Neural cell (in vitro differentiated cells): ENCODE data around the gene RALGDS. TPM values are rescaled to one million over a fixed set of nuclear protein-coding genes. Genes with fewer than 3 reads are reported as not detected.
"Not testable (repeated sequence)": the region's sequence is repeated elsewhere in the genome, so short reads cannot be mapped to it uniquely, and the experiment has no call there.

Experiments used
- H2AFZ ChIP-seq: fragments of 200-600, 300-800 bp; sonication (generic), shearing (Covaris generic); 2 replicates; pipeline ENCODE4 v1.6.0; 2014; ENCODE audit warnings: low read depth, mild to moderate bottlenecking, antibody characterized with exemption, low read length, moderate library complexity
- H3F3A ChIP-seq: fragments of 200-600 bp; shearing (Covaris generic); 2 replicates; pipeline ENCODE4 v1.6.1; 2016; ENCODE audit warnings: mild to moderate bottlenecking, moderate library complexity, mixed read lengths, antibody characterized with exemption, low read length; ENCODE audit not compliant: insufficient read depth, poor library complexity, severe bottlenecking
- H3K27ac ChIP-seq: fragments of 200-600, 300-800 bp; sonication (generic), shearing (Covaris generic); 2 replicates; pipeline ENCODE4 v1.5.1; 2014; ENCODE audit warnings: mild to moderate bottlenecking, low read length, moderate library complexity
- H3K27me3 ChIP-seq: fragments of 300-800, 200-600 bp; sonication (generic), shearing (Covaris generic); 2 replicates; pipeline ENCODE4 v1.6.0; 2014; ENCODE audit warnings: mild to moderate bottlenecking, low read depth, low read length, moderate library complexity; ENCODE audit not compliant: insufficient read depth
- H3K36me3 ChIP-seq: fragments of 300-800, 200-600 bp; sonication (generic), shearing (Covaris generic); 2 replicates; pipeline ENCODE4 v1.5.1; 2014; ENCODE audit warnings: mild to moderate bottlenecking, antibody characterized with exemption, low read length, moderate library complexity; ENCODE audit not compliant: insufficient read depth
- H3K4me2 ChIP-seq: fragments of 300-800, 200-600 bp; sonication (generic), shearing (Covaris generic); 2 replicates; pipeline ENCODE4 v1.6.0; 2014; ENCODE audit warnings: mild to moderate bottlenecking, low read length
- H3K4me3 ChIP-seq: fragments of 300-800, 200-600 bp; sonication (generic), shearing (Covaris generic); 2 replicates; pipeline ENCODE4 v1.5.1; 2014; ENCODE audit warnings: mild to moderate bottlenecking, low read length, moderate library complexity
- H3K79me2 ChIP-seq: fragments of 200-600 bp; shearing (Covaris generic); replicated peaks from 2 replicates; pipeline ENCODE4 v1.6.0; 2014; ENCODE audit warnings: mild to moderate bottlenecking, low read length, moderate library complexity; ENCODE audit not compliant: insufficient read depth
- H3K9ac ChIP-seq: fragments of 300-800, 200-600 bp; sonication (generic), shearing (Covaris generic); 2 replicates; pipeline ENCODE4 v1.6.1; 2016; ENCODE audit warnings: mild to moderate bottlenecking, low read length, mixed read lengths
- H3K9me2 ChIP-seq: fragments of 200-600 bp; shearing (Covaris generic); 2 replicates; pipeline ENCODE4 v1.6.1; 2016; ENCODE audit warnings: mild to moderate bottlenecking, low read length, mixed read lengths; ENCODE audit not compliant: insufficient read depth
- H3K9me3 ChIP-seq: fragments of 200-600, 300-800 bp; sonication (generic), shearing (Covaris generic); 2 replicates; pipeline ENCODE4 v1.6.1; 2016; ENCODE audit warnings: mild to moderate bottlenecking, mixed run types, low read length, moderate library complexity, mixed read lengths
- H4K20me1 ChIP-seq: fragments of 200-600 bp; shearing (Covaris generic); 2 replicates; pipeline ENCODE4 v1.6.1; 2016; ENCODE audit warnings: mild to moderate bottlenecking, mixed run types; ENCODE audit not compliant: insufficient read depth
- EP300 ChIP-seq: fragments of 450-650 bp; conservative IDR thresholded peaks from 2 replicates; pipeline ENCODE4 v1.6.1; 2014; ENCODE audit warnings: antibody characterized with exemption, mild to moderate bottlenecking, moderate library complexity; ENCODE audit not compliant: poor library complexity, severe bottlenecking
- EZH2 ChIP-seq: fragments of 200-600, 300-800 bp; shearing (Covaris generic), sonication (generic); IDR thresholded peaks from 2 replicates; pipeline ENCODE4 v1.6.1; 2014; ENCODE audit warnings: antibody characterized with exemption, low read length, borderline replicate concordance, mild to moderate bottlenecking; ENCODE audit not compliant: insufficient read depth, poor library complexity, severe bottlenecking
- MXI1 ChIP-seq: fragments of 450-650 bp; conservative IDR thresholded peaks from 2 replicates; pipeline ENCODE4 v1.6.1; 2014; ENCODE audit warnings: antibody characterized with exemption, mild to moderate bottlenecking; ENCODE audit not compliant: poor library complexity, severe bottlenecking
- POLR2AphosphoS5 ChIP-seq: IDR thresholded peaks from 2 replicates; pipeline ENCODE4 v1.6.1; 2012
- RAD21 ChIP-seq: fragments of 450-650 bp; conservative IDR thresholded peaks from 2 replicates; pipeline ENCODE4 v1.6.1; 2014; ENCODE audit warnings: antibody characterized with exemption, mild to moderate bottlenecking, moderate library complexity
- SMC3 ChIP-seq: fragments of 450-650 bp; conservative IDR thresholded peaks from 2 replicates; pipeline ENCODE4 v1.6.1; 2014; ENCODE audit warnings: antibody characterized with exemption, mild to moderate bottlenecking, moderate library complexity; ENCODE audit not compliant: poor library complexity
- TAF1 ChIP-seq: IDR thresholded peaks from 2 replicates; pipeline ENCODE4 v1.6.1; 2012; ENCODE audit warnings: low read depth
- polyA plus RNA-seq: library from polyadenylated mRNA; depleted of rRNA; stranded (reverse); fragments of >200 nt; gene quantifications from 2 replicates; pipeline ENCODE4 v1.2.3, GENCODE V29; 2014
- TF ChIP-seq, protein P1 (sequence below): fragments of 450-650 bp; IDR thresholded peaks from 2 replicates; pipeline ENCODE4 v1.5.1; 2014; ENCODE audit warnings: antibody characterized with exemption, mild to moderate bottlenecking, moderate library complexity; ENCODE audit not compliant: poor library complexity, severe bottlenecking
- TF ChIP-seq, protein P2 (sequence below): IDR thresholded peaks from 2 replicates; pipeline ENCODE4 v1.6.1; 2012; ENCODE audit warnings: borderline replicate concordance

The RALGDS gene
- polyA plus RNA-seq, 1 donor from 2014 or later = 174 TPM

DNA sequence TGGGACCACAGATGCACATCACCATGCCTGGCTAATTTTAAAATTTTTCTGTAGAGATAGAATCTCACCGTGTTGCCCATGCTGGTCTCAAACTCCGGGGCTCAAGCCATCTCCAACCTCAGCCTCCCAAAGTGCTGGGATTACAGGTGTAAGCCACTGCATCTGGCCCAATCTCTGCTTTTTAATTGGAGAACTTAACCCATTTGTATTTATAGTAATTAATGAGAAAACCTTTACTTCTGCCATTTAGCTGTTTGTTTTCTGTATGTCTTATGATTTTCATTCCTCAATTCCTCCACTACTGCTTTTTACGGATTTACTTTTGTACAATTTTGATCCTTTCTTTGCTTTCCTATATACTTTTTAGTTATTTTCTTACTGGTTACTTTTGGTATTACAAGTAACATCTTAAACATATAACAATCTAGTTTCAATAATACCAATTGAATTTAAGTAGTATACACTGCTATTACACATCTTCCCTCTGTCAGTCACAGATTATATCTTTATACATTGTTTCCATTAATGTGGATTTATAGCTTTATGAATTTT, 26.1 kb downstream of the RALGDS start:
- Histone ChIP-seq H3K9me3 (peaks cover 5% of the 10 kb centered on the region), H3K79me2 (no peaks in the 10 kb centered on the region), H3K36me3 (peaks cover 24% of the 10 kb centered on the region), H3K4me3 (no peak overlapping the region), H2AFZ (no peak overlapping the region), H3K27me3 (no peaks in the 10 kb centered on the region), H3K9me2 (no peaks in the 10 kb centered on the region), H3K9ac (no peak overlapping the region), H3K4me2 (no peak overlapping the region), H3F3A (no peaks in the 10 kb centered on the region), H4K20me1 (no peaks in the 10 kb centered on the region), H3K27ac (no peak overlapping the region)
- TF ChIP-seq MXI1 = no peak
- no peak for TF ChIP-seq RAD21
- TF ChIP-seq EZH2 = no peak
- TF ChIP-seq, protein P1, sequence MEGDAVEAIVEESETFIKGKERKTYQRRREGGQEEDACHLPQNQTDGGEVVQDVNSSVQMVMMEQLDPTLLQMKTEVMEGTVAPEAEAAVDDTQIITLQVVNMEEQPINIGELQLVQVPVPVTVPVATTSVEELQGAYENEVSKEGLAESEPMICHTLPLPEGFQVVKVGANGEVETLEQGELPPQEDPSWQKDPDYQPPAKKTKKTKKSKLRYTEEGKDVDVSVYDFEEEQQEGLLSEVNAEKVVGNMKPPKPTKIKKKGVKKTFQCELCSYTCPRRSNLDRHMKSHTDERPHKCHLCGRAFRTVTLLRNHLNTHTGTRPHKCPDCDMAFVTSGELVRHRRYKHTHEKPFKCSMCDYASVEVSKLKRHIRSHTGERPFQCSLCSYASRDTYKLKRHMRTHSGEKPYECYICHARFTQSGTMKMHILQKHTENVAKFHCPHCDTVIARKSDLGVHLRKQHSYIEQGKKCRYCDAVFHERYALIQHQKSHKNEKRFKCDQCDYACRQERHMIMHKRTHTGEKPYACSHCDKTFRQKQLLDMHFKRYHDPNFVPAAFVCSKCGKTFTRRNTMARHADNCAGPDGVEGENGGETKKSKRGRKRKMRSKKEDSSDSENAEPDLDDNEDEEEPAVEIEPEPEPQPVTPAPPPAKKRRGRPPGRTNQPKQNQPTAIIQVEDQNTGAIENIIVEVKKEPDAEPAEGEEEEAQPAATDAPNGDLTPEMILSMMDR = no peak
- no peak for TF ChIP-seq EP300
- no peak for TF ChIP-seq SMC3
- TF ChIP-seq POLR2AphosphoS5 = no peak
- TF ChIP-seq, protein P2, sequence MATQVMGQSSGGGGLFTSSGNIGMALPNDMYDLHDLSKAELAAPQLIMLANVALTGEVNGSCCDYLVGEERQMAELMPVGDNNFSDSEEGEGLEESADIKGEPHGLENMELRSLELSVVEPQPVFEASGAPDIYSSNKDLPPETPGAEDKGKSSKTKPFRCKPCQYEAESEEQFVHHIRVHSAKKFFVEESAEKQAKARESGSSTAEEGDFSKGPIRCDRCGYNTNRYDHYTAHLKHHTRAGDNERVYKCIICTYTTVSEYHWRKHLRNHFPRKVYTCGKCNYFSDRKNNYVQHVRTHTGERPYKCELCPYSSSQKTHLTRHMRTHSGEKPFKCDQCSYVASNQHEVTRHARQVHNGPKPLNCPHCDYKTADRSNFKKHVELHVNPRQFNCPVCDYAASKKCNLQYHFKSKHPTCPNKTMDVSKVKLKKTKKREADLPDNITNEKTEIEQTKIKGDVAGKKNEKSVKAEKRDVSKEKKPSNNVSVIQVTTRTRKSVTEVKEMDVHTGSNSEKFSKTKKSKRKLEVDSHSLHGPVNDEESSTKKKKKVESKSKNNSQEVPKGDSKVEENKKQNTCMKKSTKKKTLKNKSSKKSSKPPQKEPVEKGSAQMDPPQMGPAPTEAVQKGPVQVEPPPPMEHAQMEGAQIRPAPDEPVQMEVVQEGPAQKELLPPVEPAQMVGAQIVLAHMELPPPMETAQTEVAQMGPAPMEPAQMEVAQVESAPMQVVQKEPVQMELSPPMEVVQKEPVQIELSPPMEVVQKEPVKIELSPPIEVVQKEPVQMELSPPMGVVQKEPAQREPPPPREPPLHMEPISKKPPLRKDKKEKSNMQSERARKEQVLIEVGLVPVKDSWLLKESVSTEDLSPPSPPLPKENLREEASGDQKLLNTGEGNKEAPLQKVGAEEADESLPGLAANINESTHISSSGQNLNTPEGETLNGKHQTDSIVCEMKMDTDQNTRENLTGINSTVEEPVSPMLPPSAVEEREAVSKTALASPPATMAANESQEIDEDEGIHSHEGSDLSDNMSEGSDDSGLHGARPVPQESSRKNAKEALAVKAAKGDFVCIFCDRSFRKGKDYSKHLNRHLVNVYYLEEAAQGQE = no peak
- TF ChIP-seq TAF1 = no peak

DNA sequence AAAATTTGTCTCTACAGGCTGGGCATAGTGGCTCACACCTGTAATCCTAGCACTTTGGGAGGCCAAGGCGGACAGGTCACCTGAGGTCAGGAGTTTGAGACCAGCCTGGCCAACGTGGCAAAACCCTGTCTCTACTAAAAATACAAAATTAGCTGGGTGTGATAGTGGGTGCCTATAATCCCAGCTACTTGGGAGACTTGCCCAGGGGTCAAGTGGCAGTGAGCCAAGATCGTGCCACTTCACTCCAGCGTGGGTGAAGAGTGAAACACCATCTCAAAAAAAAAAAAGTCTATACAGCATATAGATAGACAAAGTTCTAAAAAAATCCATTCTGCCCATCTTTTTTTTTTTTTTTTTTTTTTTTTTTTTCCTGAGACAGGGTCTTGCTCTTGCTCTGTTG, 26.7 kb downstream of the RALGDS start:
- H3K27ac ChIP-seq = not testable (repeated sequence)

DNA sequence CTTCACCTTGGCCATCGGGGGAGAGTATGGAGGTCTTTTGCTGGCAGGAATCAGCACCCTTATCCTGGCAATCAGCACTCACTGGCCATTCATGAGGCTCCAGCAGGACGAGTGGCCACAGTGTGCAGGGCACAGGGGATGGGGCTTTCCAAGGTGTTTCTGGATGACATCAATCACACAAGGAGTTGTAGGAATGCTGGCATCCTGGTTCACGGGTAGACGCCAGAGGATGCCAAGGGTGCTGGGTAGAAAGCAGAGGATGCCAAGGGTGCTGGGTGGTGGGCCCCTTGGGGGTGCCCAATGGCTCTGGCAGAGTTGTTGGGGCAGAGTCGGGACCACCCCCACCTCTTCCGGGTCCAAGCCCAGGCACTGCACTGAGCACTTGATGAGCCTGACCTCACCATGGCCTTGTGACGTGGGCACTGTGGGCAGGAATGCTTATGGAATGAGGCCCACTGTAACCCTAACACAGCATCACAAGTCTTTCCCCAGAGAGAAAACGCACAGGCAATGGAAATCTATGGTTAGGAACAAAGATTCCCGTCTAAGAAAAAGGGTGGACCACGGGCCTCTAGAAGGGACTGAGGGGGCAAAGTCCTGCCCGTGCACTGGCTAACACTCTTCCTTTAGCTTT, 30.2 kb downstream of the RALGDS start:
- H3F3A ChIP-seq = no peaks in the 10 kb centered on the region
- no peak overlapping the region for H3K4me3 ChIP-seq
- no peak overlapping the region for H3K27ac ChIP-seq
- no peak overlapping the region for H2AFZ ChIP-seq
- H3K79me2 ChIP-seq = no peaks in the 10 kb centered on the region
- H3K9ac ChIP-seq = no peak overlapping the region
- TF ChIP-seq EZH2 = no peak
- TF ChIP-seq RAD21 = no peak
- TF ChIP-seq SMC3 = no peak
- no peak for TF ChIP-seq MXI1
- TF ChIP-seq POLR2AphosphoS5 = no peak
- no peak for TF ChIP-seq EP300
- TF ChIP-seq, protein P2 = no peak
- no peak for TF ChIP-seq TAF1
- TF ChIP-seq, protein P1 = no peak
- no peaks in the 10 kb centered on the region for H4K20me1 ChIP-seq
- H3K36me3 ChIP-seq = peaks cover 3% of the 10 kb centered on the region
- H3K4me2 ChIP-seq = no peak overlapping the region
- no peaks in the 10 kb centered on the region for H3K27me3 ChIP-seq
- H3K9me2 ChIP-seq = no peaks in the 10 kb centered on the region
- peaks cover 1% of the 10 kb centered on the region for H3K9me3 ChIP-seq

More for the DNA sequence above, 26.7 kb downstream of the RALGDS start:
- not testable (repeated sequence) for H3K27me3 ChIP-seq, H3K4me3 ChIP-seq, H4K20me1 ChIP-seq, H3F3A ChIP-seq, H2AFZ ChIP-seq, H3K4me2 ChIP-seq, H3K9me3 ChIP-seq, H3K9me2 ChIP-seq, H3K79me2 ChIP-seq, H3K9ac ChIP-seq
- H3K36me3 ChIP-seq = peaks cover 24% of the 10 kb centered on the region
